ENCODE results near the gene CYP4F22.

GRCh38 chr19:15584541-15585115, 76.3 kb downstream of the CYP4F22 start:
- TF ChIP-seq CHD2 (IDR thresholded peaks at IDR 0.05; ENCODE audit: borderline replicate concordance, low read depth, low read length) (no peak), RFX5 (IDR thresholded peaks at IDR 0.05; ENCODE audit: low read depth, low read length) (no peak), CTCF (IDR thresholded peaks at IDR 0.05 in 2 of 3, conservative IDR thresholded peaks at IDR 0.05 in 1 of 3; ENCODE audit: control insufficient read depth in 2 of 3, extremely low read depth in 1 of 3, insufficient read depth in 1 of 3, low read depth in 3 of 3, low read length in 3 of 3) (peak; percentile 87 to 92 (median 92)), YY1 (IDR thresholded peaks at IDR 0.05; ENCODE audit: low read depth, low read length) (0 out of 2 replicates have a peak, but pooled peaks have one; percentile 21), SIX5 (IDR thresholded peaks at IDR 0.05; ENCODE audit: low read depth, low read length, severe bottlenecking) (no peak), POLR2A (IDR thresholded peaks at IDR 0.05; ENCODE audit: low read depth, low read length) (no peak), SP1 (IDR thresholded peaks at IDR 0.05; ENCODE audit: low read depth, low read length) (no peak), ESRRA (IDR thresholded peaks at IDR 0.05; ENCODE audit: low read length) (no peak), REST (IDR thresholded peaks at IDR 0.05; ENCODE audit: low read depth, low read length) (no peak)

Measured in GM12878 (cell line).